GM18499 (cell line): ENCODE results near the gene CT45A2.
"Not testable (repeated sequence)": the region's sequence is repeated elsewhere in the genome, so short reads cannot be mapped to it uniquely, and the experiment has no call there.

Experiments
- ATAC-seq: cut with Tn5 transposase; IDR thresholded peaks from one replicate; pipeline ENCODE4 v1.9.1; 2021; ENCODE audit warnings: moderate number of reproducible peaks; ENCODE audit not compliant: insufficient read depth, unreplicated experiment

Gene CT45A2, protein sequence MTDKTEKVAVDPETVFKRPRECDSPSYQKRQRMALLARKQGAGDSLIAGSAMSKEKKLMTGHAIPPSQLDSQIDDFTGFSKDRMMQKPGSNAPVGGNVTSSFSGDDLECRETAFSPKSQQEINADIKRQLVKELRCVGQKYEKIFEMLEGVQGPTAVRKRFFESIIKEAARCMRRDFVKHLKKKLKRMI

DNA sequence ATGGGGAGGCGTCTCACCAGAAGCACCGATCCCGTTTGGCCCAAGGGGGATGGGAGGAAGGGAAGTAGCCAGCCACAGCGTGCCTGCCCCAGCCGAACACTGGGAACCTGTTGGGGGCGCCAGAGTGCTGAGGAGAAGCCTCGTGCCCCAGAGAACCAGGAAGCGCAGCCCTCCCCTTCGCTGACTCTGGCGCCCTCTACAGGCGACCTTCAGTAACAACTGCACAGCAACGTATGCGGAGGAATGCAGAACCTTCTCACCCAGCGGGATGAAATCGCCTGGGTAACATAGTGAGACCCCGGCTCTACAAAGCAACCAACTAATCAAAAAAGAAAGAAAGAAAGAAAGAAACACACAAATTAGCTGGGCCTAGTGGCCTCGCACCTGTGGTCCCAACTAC lies at the start of gene CT45A2:
CT45A2 (minus strand) TSS at position 101 of the 400 bp plus-strand sequence. CDS start 3,747 bp downstream, outside the sequence.
- not testable (repeated sequence) for ATAC-seq

DNA sequence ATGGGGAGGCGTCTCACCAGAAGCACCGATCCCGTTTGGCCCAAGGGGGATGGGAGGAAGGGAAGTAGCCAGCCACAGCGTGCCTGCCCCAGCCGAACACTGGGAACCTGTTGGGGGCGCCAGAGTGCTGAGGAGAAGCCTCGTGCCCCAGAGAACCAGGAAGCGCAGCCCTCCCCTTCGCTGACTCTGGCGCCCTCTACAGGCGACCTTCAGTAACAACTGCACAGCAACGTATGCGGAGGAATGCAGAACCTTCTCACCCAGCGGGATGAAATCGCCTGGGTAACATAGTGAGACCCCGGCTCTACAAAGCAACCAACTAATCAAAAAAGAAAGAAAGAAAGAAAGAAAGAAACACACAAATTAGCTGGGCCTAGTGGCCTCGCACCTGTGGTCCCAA lies 34.6 kb upstream of the CT45A2 start, which contains the start of gene CT45A8:
CT45A8 (minus strand) TSS at position 101 of the 400 bp plus-strand sequence. CDS start 3,755 bp downstream, outside the sequence.
- not testable (repeated sequence) for ATAC-seq

DNA sequence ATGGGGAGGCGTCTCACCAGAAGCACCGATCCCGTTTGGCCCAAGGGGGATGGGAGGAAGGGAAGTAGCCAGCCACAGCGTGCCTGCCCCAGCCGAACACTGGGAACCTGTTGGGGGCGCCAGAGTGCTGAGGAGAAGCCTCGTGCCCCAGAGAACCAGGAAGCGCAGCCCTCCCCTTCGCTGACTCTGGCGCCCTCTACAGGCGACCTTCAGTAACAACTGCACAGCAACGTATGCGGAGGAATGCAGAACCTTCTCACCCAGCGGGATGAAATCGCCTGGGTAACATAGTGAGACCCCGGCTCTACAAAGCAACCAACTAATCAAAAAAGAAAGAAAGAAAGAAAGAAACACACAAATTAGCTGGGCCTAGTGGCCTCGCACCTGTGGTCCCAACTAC lies 17.4 kb upstream of the CT45A2 start, which contains the start of gene CT45A7:
CT45A7 (minus strand) TSS at position 101 of the 400 bp plus-strand sequence. CDS start 3,747 bp downstream, outside the sequence.
- not testable (repeated sequence) for ATAC-seq

DNA sequence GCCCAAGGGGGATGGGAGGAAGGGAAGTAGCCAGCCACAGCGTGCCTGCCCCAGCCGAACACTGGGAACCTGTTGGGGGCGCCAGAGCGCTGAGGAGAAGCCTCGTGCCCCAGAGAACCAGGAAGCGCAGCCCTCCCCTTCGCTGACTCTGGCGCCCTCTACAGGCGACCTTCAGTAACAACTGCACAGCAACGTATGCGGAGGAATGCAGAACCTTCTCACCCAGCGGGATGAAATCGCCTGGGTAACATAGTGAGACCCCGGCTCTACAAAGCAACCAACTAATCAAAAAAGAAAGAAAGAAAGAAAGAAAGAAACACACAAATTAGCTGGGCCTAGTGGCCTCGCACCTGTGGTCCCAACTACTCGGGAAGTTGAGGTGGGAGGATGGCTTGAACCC lies 17.1 kb downstream of the CT45A2 start, which contains the start of gene CT45A6:
CT45A6 (minus strand) TSS at position 101 of the 400 bp plus-strand sequence. CDS start 3,794 bp downstream, outside the sequence.
- not testable (repeated sequence) for ATAC-seq

DNA sequence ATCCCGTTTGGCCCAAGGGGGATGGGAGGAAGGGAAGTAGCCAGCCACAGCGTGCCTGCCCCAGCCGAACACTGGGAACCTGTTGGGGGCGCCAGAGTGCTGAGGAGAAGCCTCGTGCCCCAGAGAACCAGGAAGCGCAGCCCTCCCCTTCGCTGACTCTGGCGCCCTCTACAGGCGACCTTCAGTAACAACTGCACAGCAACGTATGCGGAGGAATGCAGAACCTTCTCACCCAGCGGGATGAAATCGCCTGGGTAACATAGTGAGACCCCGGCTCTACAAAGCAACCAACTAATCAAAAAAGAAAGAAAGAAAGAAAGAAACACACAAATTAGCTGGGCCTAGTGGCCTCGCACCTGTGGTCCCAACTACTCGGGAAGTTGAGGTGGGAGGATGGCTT lies 34.4 kb downstream of the CT45A2 start, which contains the start of gene CT45A5:
CT45A5 (minus strand) TSS at position 101 of the 400 bp plus-strand sequence. CDS start 3,774 bp downstream, outside the sequence.
- not testable (repeated sequence) for ATAC-seq

DNA sequence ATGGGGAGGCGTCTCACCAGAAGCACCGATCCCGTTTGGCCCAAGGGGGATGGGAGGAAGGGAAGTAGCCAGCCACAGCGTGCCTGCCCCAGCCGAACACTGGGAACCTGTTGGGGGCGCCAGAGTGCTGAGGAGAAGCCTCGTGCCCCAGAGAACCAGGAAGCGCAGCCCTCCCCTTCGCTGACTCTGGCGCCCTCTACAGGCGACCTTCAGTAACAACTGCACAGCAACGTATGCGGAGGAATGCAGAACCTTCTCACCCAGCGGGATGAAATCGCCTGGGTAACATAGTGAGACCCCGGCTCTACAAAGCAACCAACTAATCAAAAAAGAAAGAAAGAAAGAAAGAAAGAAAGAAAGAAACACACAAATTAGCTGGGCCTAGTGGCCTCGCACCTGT lies 51.7 kb downstream of the CT45A2 start, which contains the start of gene CT45A3:
CT45A3 (minus strand) TSS at position 101 of the 400 bp plus-strand sequence. CDS start 3,747 bp downstream, outside the sequence.
- not testable (repeated sequence) for ATAC-seq
